Measurements from ENCODE around the gene MRAP2. TPM values are rescaled to one million over a fixed set of nuclear protein-coding genes. Genes with fewer than 3 reads are reported as not detected.

Gene MRAP2, protein sequence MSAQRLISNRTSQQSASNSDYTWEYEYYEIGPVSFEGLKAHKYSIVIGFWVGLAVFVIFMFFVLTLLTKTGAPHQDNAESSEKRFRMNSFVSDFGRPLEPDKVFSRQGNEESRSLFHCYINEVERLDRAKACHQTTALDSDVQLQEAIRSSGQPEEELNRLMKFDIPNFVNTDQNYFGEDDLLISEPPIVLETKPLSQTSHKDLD
- polyA plus RNA-seq (ENCODE audit: insufficient read length in 10 of 10), result 10 to 100 TPM; 13.7 to 30.6 (median 23.2) TPM
- long read RNA-seq, donor 1, transcript MRAP2-201 (4 exons, 2,153 nt), result major isoform, 5 of 5 reads
- long read RNA-seq, donor 1, partial matches to known transcripts, result 0 of 5 reads
- long read RNA-seq, donor 1, other reads (novel, unspliced or antisense), result 0 of 5 reads
- long read RNA-seq, donor 2, partial matches to known transcripts, result 10 of 14 reads
- long read RNA-seq, donor 2, other reads (novel, unspliced or antisense), result 0 of 14 reads
- long read RNA-seq, donor 3, result 0 reads
- long read RNA-seq, donor 4, transcript MRAP2-201 (4 exons, 2,153 nt), result major isoform, 5 of 5 reads
- long read RNA-seq, donor 4, partial matches to known transcripts, result 0 of 5 reads
- long read RNA-seq, donor 4, other reads (novel, unspliced or antisense), result 0 of 5 reads
- long read RNA-seq, donor 5, transcript MRAP2-201 (4 exons, 2,153 nt), result major isoform, 8 of 8 reads
- long read RNA-seq, donor 5, partial matches to known transcripts, result 0 of 8 reads
- long read RNA-seq, donor 5, other reads (novel, unspliced or antisense), result 0 of 8 reads
- long read RNA-seq, donor 6, transcript MRAP2-201 (4 exons, 2,153 nt), result major isoform, 11 of 40 reads
- long read RNA-seq, donor 6, partial matches to known transcripts, result 29 of 40 reads
- long read RNA-seq, donor 6, other reads (novel, unspliced or antisense), result 0 of 40 reads
- long read RNA-seq, donor 7, partial matches to known transcripts, result 5 of 7 reads
- long read RNA-seq, donor 7, other reads (novel, unspliced or antisense), result 0 of 7 reads
- long read RNA-seq, donor 8, transcript MRAP2-201 (4 exons, 2,153 nt), result major isoform, 5 of 5 reads
- long read RNA-seq, donor 8, partial matches to known transcripts, result 0 of 5 reads
- long read RNA-seq, donor 8, other reads (novel, unspliced or antisense), result 0 of 5 reads
- long read RNA-seq, donor 9, partial matches to known transcripts, result 0 of 1 reads
- long read RNA-seq, donor 9, other reads (novel, unspliced or antisense), result 0 of 1 reads

DNA sequence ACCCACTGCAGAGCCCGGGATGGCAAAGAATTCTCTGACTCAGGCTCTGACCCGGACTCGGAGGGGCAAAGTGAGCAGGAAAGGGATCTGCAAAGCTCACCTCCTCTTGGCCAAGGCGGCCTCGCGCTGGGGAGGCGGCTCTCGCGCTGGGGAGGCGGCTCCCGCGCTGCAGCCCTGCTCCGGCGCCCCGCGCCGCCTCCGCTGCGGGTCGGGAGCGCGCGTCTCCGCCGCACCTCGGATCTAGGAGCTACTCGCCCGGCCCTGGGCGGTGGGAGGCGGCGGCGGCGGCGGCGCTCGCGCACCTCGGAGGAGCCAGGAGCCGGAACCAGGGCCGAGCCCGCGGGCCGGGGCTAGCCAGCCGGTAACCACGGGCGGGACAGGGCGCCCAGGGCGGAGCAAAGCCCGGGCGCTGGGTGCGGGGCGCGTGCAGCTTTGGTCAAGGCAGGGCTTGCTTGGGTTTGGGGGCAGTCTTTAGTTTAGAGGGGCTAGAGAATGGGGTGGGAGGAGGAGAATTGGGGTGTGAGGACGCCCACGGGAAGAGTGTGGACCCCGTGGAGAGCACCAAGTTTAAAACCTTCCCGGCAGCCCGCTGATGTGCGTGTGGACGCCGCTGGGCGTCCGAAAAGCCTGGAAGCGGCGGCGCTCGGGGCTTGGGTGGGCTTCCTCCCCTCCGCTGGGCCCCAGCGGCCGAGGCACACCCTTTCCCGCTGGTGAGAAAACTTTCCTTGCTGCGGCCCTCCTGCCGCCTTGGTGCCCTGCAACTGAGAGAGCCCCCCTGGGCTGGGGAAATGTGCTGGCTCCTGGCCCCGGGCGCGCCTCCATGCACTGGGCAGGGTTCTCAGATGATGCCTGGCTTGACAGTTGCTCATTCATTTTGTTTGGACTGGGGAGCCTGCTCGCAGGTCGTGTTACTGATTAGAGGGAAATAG, at the start of gene MRAP2:
TSS of gene MRAP2 (plus strand) at position 250 of the 929 bp plus-strand sequence. CDS start 21,547 bp downstream, outside the sequence.
- DNase-seq, result peak in 1 of 3 donors; percentile 62

DNA sequence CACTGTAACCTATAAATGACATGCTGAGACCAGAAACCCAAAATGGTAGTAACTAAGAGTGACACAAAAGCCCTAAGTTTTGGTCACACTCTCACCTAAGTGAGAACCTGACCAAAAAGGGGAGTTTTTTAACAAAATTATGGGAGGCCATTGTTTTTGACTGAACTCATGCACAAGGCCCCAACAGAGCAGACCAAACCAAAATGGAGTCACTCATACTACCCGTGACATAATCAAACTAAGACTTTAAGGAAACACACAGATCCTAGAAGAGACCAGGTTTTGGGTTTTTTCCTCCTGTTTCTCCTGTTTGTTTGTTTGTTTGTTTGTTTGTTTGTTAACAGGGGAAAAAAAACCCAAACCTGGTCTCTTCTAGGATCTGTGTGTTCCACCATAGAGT, 49.2 kb upstream of the MRAP2 start:
- no peak for DNase-seq

DNA sequence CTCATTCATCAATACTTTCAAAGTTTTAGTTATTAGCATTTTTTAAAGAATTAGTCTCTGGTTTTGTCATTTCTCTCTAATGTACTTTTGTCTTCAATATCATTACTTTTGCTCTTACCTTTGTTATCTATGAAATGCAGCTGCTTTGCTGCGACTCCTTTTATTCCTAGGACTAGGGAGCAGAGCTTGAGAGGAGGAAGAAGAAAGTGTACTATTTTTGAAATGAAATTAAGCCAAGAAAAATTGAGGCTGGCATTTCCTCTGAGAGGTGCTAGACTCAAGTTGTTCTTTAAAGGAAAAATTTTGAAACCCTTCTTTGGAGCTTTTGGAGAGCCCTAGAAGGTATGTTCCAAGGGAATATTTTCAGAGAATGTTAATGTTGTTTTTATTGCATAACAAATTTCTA, 48.3 kb upstream of the MRAP2 start:
- no peak for DNase-seq

DNA sequence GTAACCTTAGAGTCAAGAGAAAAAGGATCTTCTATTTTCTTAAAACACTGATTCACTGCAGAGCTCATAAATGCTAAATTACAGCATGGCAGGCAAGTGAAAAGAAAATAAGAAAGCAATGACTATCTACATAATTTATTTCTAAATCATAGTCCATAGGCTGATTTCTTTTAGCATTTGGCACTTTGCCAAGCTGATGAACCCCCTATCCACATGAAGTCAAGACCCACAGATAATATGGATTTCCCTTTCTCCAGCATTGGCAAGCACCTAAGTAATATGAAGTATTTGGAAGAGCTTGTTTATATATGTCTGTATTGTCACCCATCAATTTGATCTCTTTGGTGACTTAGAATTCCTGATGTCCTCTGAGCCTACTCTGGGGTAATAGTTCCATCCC, 47.9 kb upstream of the MRAP2 start:
- DNase-seq, result no peak

DNA sequence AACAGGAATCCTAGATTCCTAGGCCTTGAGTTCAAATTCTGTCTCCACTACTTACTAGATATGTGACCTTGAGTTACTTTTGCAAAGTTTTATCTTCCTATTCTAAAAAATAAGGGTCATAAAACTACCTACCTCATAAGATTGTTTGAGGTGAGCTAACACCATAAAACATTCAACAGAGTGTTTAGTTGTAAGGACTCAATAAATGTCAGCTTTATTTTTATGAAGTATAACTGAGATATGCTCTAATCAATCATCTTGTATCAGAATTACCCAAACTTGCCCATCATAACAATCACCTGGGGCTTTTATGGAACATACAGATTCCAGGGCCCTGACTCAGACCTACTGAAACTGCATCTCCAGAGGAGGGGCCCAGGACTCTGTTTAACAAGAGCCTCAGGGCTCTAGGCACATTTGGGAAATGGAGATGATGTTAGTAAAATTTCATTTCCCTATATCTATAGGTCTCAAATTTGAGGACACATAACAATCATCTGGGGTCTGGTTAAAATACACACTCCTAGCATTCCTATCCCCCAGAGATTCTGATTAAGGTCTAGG, 35.5 kb upstream of the MRAP2 start:
- no peak for DNase-seq

DNA sequence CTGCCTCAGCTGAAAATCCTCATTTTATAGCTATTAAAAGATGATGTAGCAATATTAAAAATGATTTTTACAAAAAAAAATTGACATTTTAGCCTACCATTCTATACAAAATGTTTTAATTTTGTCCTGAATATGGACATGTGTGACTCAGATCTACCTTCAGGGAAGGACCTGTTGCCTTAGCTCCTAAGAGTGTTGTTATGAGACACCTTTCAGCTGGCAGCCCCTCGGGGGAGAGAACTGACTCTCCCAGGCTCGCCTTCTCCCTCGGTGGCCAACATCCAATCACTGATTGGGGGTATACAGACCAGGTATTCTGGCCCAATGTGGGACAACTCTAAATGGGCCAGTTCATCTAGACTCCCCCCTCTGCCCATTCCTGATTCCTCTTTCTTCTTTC, 32.5 kb upstream of the MRAP2 start:
- DNase-seq, result no peak

DNA sequence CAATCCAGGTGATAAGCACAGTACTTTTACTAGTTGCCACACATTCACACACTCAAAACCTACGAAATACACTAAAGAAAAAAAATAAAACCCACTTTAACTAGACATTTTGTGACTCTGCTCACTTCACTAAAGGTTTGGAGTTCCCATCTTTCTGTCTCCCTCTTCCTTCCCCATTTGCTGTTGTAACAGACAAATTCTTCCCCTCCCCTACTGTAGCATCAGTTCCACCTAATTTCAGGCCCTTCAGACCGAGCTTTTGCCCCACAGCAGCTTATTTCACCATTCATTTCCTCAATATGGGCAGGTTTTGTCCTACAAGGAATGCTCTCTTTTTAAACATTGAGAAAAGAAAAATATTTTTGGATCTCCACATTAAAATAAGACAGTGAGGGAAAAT, 31.3 kb upstream of the MRAP2 start:
- no peak for DNase-seq

DNA sequence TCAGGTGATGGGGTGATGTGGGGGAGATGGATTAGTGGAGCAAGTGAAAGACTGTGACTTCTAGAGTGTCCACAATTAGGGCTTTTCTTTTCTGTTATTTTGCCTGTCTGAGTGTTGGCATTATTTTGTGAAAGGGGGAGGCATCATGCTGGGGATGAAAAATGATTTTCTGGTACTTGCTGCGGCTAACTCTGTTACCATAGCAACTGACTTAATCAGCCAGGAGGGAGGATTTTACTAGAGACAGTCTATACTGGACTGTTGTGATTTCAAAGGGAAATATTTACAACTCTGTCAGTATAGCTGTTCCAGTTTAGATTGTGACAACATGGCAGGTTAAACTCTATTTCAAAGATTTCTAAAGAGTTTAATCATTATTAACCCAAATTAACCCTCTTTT, 30.4 kb upstream of the MRAP2 start:
- DNase-seq, result no peak

DNA sequence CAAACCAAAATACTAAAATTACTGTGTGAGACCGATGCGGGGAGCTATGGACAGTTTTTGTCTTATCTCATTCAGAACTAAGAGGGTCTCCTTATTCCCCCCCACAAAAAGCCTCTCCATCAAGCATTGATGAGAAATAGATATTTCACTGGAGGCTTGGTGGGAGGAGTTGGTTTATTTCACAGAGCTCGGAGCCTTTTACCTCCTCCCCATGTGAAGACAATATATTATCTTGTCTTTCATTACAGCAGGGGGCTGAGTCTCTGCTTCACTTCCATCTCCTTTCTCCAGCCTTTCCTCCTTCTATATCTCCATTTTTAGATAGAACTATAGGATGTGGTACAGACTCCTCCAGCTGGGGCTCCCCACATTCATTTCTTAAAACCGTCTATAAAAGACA, 29.9 kb upstream of the MRAP2 start:
- DNase-seq, result no peak

DNA sequence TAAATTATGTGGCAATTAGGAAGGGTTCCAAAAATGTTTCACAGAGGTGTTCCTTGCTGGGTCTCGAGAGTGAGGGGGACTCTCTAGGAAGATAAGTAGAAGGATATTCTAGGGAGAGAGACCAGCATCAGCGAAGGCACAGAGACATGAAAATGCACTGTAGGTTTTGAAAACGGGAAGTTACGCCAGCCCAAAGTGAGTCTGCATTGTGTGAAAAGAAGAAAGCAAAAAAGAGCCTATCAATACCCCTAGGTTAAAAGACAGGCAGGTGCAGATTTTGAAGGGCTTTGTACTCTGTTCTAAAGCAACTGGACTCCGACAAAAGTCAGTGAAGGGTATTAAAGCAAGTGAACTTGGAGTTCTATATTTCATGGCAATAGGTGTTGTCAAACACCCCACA, 25.7 kb upstream of the MRAP2 start:
- no peak for DNase-seq

DNA sequence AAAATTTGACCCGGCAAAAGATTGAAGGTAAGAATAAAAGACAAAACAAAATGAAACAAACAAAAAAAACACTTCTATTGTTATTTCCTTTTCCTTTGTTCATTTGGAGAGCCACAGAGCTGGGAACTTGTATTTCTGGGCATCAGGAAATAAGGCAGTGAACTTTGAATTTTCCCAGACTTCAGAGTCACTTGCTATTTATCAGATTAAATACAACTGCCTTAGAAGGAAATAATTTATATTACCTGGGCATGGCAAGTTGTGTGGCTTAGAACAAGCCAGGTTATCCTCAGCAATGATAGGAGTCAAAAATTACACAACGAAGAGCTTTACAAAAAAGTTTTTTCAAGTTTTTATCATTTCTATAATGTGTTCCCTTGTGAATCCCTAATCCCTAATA, 20.2 kb upstream of the MRAP2 start:
- DNase-seq, result no peak

DNA sequence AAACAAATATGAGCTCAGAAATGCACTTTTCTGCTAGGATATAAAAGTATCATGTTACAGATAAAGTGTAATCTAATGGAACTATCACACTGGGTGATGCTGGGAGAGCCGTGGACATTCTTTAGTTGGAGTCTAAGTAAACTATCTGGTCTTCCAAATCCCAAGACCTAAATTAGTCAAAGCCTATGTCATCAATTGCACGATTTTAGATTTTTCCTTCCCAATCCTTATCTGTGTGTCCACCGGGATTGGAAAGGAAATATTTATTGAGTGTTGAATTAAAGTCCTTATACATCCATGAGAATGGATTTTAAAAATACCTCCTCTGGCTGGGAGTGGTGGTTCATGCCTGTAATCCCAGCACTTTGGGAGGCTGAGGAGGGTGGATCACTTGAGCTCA, 19.6 kb upstream of the MRAP2 start:
- DNase-seq, result no peak

DNA sequence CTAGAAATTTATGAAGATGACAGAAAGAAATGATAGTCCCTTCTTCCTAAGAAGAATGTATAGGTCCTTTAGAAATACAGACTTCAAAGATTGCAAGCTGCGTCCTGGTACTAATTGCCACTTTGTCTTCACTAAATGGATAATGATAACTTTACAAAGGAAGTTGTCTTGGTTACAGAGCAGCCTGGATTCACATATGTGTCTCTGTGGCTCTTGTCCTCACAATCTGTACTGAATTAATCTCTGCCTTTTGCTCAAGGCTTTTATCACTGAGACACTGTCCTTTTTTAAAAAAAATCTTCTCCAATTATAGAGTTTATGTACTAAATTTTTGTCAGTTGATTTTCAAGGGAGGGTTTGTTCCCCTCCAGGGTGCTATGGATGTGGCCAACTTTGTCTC, 17.5 kb upstream of the MRAP2 start:
- no peak for DNase-seq

DNA sequence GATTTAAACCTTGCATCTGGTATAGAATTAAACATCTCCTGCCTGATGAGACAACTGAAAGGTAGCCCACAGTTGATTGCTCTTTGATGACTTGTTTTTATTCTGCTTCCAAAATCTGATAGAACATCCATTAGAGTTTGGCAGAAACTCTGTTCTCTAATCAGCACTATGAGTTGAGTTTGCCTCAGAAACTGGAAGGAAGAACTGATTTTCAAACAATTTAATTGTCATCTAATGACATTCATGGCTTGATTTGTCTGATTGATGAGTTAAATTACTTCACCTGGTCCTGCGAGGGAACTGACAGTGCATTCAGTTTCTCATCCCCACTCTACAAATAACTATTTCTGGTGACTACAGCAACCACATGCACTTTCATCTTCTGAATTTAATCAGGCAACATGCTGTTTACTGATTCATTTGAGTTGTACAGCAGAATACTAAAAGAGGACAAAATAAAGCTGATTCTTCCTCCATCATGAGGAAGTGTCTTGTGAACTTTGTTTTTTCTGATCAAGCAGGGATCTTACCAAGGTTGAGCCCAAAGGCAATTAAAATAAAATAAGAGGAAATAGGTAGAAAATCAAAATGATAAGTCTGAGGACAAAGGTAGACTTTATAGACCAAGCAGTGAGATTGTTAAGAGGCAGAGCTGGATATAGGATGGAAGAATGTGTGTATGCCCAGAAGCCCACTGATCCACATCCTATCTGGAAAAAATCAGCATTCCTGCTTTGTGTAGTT, 15.7 kb upstream of the MRAP2 start:
- DNase-seq, result no peak

DNA sequence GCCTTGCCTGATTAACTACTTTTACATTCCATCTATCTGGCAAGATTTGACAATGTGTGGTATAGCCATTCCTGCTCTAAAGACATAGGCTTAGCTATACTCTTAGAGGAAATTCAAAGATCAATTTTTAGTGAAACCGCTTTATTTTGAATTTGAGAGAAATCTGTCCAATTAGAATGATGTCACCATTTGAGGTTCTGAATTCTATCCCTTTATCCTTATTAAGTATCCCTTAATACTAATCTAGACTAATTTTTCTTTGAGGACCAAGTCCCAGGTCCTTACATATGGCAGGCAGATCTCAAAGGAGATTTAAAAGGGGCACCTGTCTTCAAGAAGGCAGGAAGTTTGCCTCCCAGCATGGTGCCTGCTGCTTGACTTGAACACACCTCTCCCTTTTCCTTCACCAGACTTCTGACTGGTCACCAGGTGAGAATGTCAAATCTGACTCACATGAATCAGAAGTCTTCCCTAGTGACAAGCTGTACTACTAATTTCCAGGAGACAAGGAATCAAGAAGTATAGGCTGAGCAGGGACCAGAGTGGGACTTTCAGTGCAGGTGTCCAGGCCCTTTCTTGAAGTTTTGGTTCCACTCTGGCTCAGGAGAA, 15.0 kb upstream of the MRAP2 start:
- no peak for DNase-seq

DNA sequence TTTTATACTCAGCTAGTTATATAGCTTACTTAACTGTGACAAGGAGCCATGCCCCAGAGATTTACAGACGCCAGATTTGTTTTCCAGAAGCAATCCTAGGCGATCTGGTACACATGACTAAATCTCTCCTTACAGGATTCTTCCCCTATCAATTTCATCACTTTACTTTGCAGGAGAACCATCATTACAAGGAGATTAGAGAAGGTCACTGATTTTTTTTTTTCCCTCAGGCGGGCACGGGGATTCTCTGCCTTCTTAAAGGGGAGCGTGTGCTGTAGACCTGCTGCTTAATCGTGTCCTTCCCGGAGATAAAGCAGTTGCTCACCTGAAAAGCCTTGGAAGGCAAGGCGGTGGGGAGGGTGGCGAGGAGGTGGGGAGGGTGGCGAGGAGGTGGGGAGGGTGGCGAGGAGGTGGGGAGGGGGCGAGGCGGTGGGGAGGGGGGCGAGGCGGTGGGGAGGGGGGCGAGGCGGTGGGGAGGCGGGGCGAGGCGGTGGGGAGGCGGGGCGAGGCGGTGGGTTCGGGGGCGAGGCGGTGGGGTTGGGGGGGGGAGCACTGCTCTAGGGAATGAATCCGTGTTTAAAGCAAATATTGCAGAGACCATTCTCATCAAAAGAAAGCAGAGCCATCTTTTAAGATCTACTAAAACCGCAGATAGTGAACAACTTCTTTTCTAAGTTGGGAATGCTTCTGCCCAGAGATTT, 14.3 kb upstream of the MRAP2 start:
- DNase-seq, result peak in 1 of 3 donors; percentile 11

DNA sequence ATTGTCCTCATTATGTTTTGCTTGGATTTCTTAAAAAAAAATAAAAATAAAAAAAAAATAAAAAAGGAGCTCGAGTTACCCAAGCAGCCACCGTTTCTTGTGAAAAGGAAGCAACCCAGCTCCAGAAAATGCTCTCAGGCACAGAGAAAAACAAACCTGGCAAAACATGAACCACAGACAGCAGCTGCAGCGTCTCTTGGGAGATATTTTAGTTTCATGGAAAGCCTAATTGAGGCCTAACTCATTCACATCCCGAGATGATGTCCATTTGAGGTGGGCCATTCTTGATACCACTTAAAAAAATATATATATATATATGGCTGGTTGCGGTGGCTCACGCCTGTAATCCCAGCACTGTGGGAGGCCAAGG, 13.7 kb upstream of the MRAP2 start:
- DNase-seq, result peak in 1 of 3 donors; percentile 37

DNA sequence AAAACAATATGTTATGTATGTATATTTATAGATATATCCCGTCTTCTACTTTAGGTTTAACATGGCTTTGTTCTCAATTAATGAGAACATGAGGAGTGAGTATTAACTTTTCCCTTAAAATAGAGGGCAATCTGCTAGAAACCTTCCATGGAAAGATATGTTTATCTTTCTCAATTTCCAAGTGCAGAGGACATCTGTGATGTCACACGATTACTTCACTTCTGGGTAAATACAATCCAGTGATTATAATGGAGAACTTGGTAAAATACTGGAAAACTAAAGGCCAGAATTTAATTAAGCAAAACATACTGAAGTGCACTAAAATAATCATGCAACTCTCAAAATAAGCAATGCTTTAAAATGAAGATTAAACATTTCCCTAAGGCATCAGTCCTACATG, 11.9 kb upstream of the MRAP2 start:
- no peak for DNase-seq

DNA sequence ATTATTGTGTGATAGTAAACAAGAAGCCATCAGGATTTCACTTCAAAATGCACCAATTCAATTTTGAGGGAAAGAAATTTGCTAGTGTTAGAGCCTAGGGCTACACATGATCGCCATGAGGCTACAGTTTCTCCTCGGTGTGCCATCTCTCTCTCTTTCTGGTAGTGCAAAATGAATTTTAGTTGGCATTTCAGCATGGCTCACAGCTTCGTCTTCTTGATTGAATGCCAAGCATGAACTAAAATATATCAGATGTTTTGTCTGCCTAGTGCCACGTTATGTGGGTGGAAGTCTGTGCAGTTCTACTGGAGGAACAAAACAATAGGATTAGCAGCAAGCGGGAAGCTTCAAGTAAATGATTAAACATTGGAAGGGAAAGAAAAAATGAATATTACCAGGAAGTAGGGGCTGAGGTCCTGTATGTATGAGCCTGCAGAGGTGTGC, 6.8 kb upstream of the MRAP2 start:
- DNase-seq, result peak in 1 of 3 donors; percentile 34

Data from muscle of back (tissue), 13 donors.